Loucy (cell line): ENCODE data around the gene RFC1.
A peak's percentile ranks its signal among the peaks of the same experiment; 100 is the strongest.

Source experiments
- H2AFZ ChIP-seq: fragments of 200-600 bp; sonication (generic); 2 replicates; pipeline ENCODE4 v1.6.0; 2016; ENCODE audit warnings: antibody characterized with exemption, mild to moderate bottlenecking, low read length, moderate library complexity
- H3F3A ChIP-seq: fragments of 200-600 bp; 2 replicates; pipeline ENCODE4 v1.6.0; 2016; ENCODE audit warnings: antibody characterized with exemption, low read depth, mild to moderate bottlenecking
- H3K27me3 ChIP-seq: fragments of 200-600 bp; sonication (generic); 2 replicates; pipeline ENCODE4 v1.6.1; 2014; ENCODE audit warnings: low read length, mild to moderate bottlenecking; ENCODE audit not compliant: insufficient read depth, poor library complexity, severe bottlenecking
- H3K36me3 ChIP-seq: fragments of 200-600 bp; sonication (generic); 2 replicates; pipeline ENCODE4 v1.6.1; 2016; ENCODE audit warnings: low read length; ENCODE audit not compliant: insufficient read depth
- H3K4me1 ChIP-seq: fragments of 200-600 bp; sonication (generic); 2 replicates; pipeline ENCODE4 v1.5.1; 2014; ENCODE audit warnings: low read length, mild to moderate bottlenecking; ENCODE audit not compliant: insufficient read depth, poor library complexity, severe bottlenecking
- H3K4me2 ChIP-seq: fragments of 200-600 bp; sonication (generic); 2 replicates; pipeline ENCODE4 v1.6.0; 2014; ENCODE audit warnings: antibody characterized with exemption, low read length, low read depth, mild to moderate bottlenecking; ENCODE audit not compliant: poor library complexity, severe bottlenecking
- H3K4me3 ChIP-seq: fragments of 200-600 bp; sonication (generic); 2 replicates; pipeline ENCODE4 v1.5.1; 2014; ENCODE audit warnings: low read length, mild to moderate bottlenecking, mixed read lengths; ENCODE audit not compliant: poor library complexity, severe bottlenecking
- H3K79me2 ChIP-seq: fragments of 200-600 bp; sonication (generic); 2 replicates; pipeline ENCODE4 v1.6.1; 2014; ENCODE audit warnings: low read length; ENCODE audit not compliant: insufficient read depth
- H3K9ac ChIP-seq: fragments of 200-600 bp; sonication (generic); 2 replicates; pipeline ENCODE4 v1.6.0; 2014; ENCODE audit warnings: mild to moderate bottlenecking, low read depth, low read length, moderate library complexity; ENCODE audit not compliant: poor library complexity, severe bottlenecking
- H3K9me2 ChIP-seq: fragments of 200-600 bp; sonication (generic); replicated peaks from 2 replicates; pipeline ENCODE4 v1.6.1; 2016; ENCODE audit warnings: low read depth, low read length, mixed read lengths
- H3K9me3 ChIP-seq: fragments of 200-600 bp; sonication (generic); 2 replicates; pipeline ENCODE4 v1.6.1; 2014; ENCODE audit warnings: mild to moderate bottlenecking, antibody characterized with exemption, low read length, low read depth; ENCODE audit not compliant: insufficient read depth
- H4K20me1 ChIP-seq: fragments of 200-600 bp; sonication (generic); 2 replicates; pipeline ENCODE4 v1.6.0; 2014; ENCODE audit warnings: antibody characterized with exemption, low read length, mild to moderate bottlenecking; ENCODE audit not compliant: insufficient read depth, poor library complexity, severe bottlenecking
- CTCF ChIP-seq: fragments of 200-600 bp; sonication (generic); conservative IDR thresholded peaks from 2 replicates; pipeline ENCODE4 v1.5.1; 2014; ENCODE audit warnings: mild to moderate bottlenecking, antibody characterized with exemption, low read length
- EZH2phosphoT487 ChIP-seq: fragments of 200-600 bp; IDR thresholded peaks from 2 replicates; pipeline ENCODE4 v1.6.1; 2018; ENCODE audit warnings: antibody characterized with exemption, mild to moderate bottlenecking, moderate library complexity, borderline replicate concordance

Gene RFC1

DNA sequence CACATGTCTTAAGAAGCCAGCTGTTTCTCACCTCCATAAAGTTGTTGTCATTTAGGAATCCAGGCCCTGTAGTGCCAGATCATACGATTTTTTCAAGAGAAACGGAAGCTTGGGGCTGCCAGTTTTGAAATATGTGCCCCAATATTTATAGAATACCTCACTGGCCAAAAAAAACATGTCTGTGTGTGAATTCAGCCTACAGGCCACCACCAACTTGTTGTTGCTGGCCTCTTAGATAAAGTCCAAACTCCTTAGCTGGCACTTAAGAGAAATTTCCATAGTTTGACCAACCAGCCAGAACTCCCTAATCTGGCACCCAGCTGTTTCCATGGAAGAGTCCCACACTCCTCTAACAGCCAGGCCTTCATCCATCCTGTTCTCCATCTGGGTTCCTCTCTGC, 109.7 kb downstream of the RFC1 start:
- H4K20me1 ChIP-seq = no peaks in the 10 kb centered on the region
- no peak overlapping the region for H2AFZ ChIP-seq
- no peaks in the 10 kb centered on the region for H3K9me3 ChIP-seq
- H3F3A ChIP-seq = no peaks in the 10 kb centered on the region
- H3K36me3 ChIP-seq = no peaks in the 10 kb centered on the region
- H3K9ac ChIP-seq = no peak overlapping the region
- no peaks in the 10 kb centered on the region for H3K9me2 ChIP-seq
- no peaks in the 10 kb centered on the region for H3K4me1 ChIP-seq
- H3K79me2 ChIP-seq = no peaks in the 10 kb centered on the region
- H3K4me3 ChIP-seq = no peak overlapping the region
- TF ChIP-seq EZH2phosphoT487 = no peak
- TF ChIP-seq CTCF = no peak
- H3K27me3 ChIP-seq = no peaks in the 10 kb centered on the region
- no peak overlapping the region for H3K4me2 ChIP-seq

- Histone ChIP-seq H2AFZ (no peak overlapping the region), H3K36me3 (no peaks in the 10 kb centered on the region), H3K4me1 (no peaks in the 10 kb centered on the region), H3K9me3 (no peaks in the 10 kb centered on the region), H3K27me3 (no peaks in the 10 kb centered on the region), H3K9ac (no peak overlapping the region), H3F3A (no peaks in the 10 kb centered on the region), H3K4me3 (no peak overlapping the region), H4K20me1 (no peaks in the 10 kb centered on the region), H3K79me2 (no peaks in the 10 kb centered on the region), H3K4me2 (no peak overlapping the region), H3K9me2 (no peaks in the 10 kb centered on the region)
- TF ChIP-seq EZH2phosphoT487 = no peak
- no peak for TF ChIP-seq CTCF
Observed at GRCh38 chr4:39255871-39256270, 110.3 kb downstream of the RFC1 start.

DNA sequence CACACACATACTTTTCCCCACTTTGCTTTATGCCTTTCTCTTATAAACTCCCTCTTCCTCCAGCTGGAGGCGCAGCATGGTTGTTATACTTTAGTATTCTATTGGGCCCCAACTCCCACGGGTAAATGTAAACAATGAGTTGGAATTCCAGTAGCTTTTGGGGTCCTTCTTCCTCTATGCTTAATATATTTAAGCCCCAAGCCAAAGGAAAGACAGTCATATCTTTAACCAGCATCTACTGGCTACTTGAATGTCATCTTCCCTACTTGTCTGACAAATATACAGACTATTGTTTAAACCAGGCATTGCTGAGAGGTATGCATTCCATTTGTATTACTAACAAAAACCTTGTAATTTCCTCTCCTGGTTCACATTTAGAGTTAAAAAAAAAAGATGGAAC, 110.9 kb downstream of the RFC1 start:
- H3K4me2 ChIP-seq = no peak overlapping the region
- no peaks in the 10 kb centered on the region for H3K36me3 ChIP-seq

More for the DNA sequence above, 110.9 kb downstream of the RFC1 start:
- H3K4me3 ChIP-seq = no peak overlapping the region
- no peak overlapping the region for H2AFZ ChIP-seq
- H3K79me2 ChIP-seq = no peaks in the 10 kb centered on the region
- H3K9ac ChIP-seq = no peak overlapping the region
- H3F3A ChIP-seq = no peaks in the 10 kb centered on the region
- H3K9me2 ChIP-seq = no peaks in the 10 kb centered on the region
- H3K9me3 ChIP-seq = no peaks in the 10 kb centered on the region
- H3K4me1 ChIP-seq = no peaks in the 10 kb centered on the region
- no peak for TF ChIP-seq EZH2phosphoT487
- peak; percentile 23; the same call in 1 of the 2 replicates for TF ChIP-seq CTCF
- no peaks in the 10 kb centered on the region for H4K20me1 ChIP-seq
- no peaks in the 10 kb centered on the region for H3K27me3 ChIP-seq
